GM12878 (cell line): ENCODE data around the gene NKIRAS2. TPM values are rescaled to one million over a fixed set of nuclear protein-coding genes. Genes with fewer than 3 reads are reported as not detected.

ENCODE experiments used
- ATAC-seq: fragments of 200-7000 bp; cut with Tn5 transposase; 3 replicates; pipeline ENCODE4 v1.9.1; 2020; ENCODE audit warnings: mild to moderate bottlenecking, moderate library complexity
- BruUV-seq: library from RNA; stranded (reverse); fragments of 400-500 nt; replicated peaks from 2 replicates; lab custom pipeline; 2021; lab: Mats Ljungman, UMichigan
- CTCF ChIA-PET: fragments of 300-600 bp; sonication (Branson Sonifier 250); formaldehyde crosslinking; extraction: SDS; loops from one replicate; lab custom pipeline; 2021; ENCODE audit warnings: inconsistent platforms; lab: Yijun Ruan, JAX
- POLR2A ChIA-PET: fragments of 350-600 bp; formaldehyde crosslinking; extraction: SDS; loops from one replicate; lab custom pipeline; 2021; ENCODE audit warnings: inconsistent platforms; lab: Charles Lee
- RAD21 ChIA-PET: fragments of 300-600 bp; sonication (Branson Sonifier 250); formaldehyde crosslinking; loops from one replicate; lab custom pipeline; 2023; ENCODE audit warnings: antibody characterized with exemption; ENCODE audit not compliant: unreplicated experiment; lab: Charles Lee
- SMC1A ChIA-PET: fragments of 300-600 bp; sonication (Branson Sonifier 250); formaldehyde crosslinking; loops from one replicate; lab custom pipeline; 2023; ENCODE audit not compliant: unreplicated experiment, uncharacterized antibody; lab: Charles Lee
- DNase-seq: peaks from one replicate; pipeline ENCODE4 v3.0.0-alpha.2; 2011; ENCODE audit warnings: low read depth, low spot score
- FAIRE-seq: peaks from 3 replicates; lab custom pipeline; 2011; peaks lifted over from hg19 to GRCh38; lab: Jason Lieb, UNC
- H2AFZ ChIP-seq: 2 replicates; pipeline ENCODE4 v1.6.0; 2011; ENCODE audit warnings: low read depth, low read length, control low read depth; ENCODE audit not compliant: control insufficient read depth
- H3K27ac ChIP-seq: 2 replicates; pipeline ENCODE4 v1.5.1; 2011; ENCODE audit warnings: control low read depth; ENCODE audit not compliant: control insufficient read depth, insufficient read depth
- H3K27me3 ChIP-seq, 2 experiments: replicated peaks in 1 of 2; 2 replicates each; pipeline versions ENCODE4 v1.6.0 to v1.6.1; 2011; ENCODE audit warnings: low read length in 1 of 2; ENCODE audit not compliant: control insufficient read depth in 2 of 2, insufficient read depth in 2 of 2
- H3K36me3 ChIP-seq, 2 experiments: 2 replicates each; pipeline ENCODE4 v1.5.1; 2011; ENCODE audit warnings: low read length in 1 of 2; ENCODE audit not compliant: control insufficient read depth in 2 of 2, insufficient read depth in 2 of 2
- H3K4me1 ChIP-seq: 2 replicates; pipeline ENCODE4 v1.6.1; 2011; ENCODE audit warnings: mild to moderate bottlenecking, low read length, moderate library complexity, mixed read lengths; ENCODE audit not compliant: control insufficient read depth, insufficient read depth
- H3K4me2 ChIP-seq: 2 replicates; pipeline ENCODE4 v1.6.0; 2011; ENCODE audit warnings: control low read depth; ENCODE audit not compliant: control insufficient read depth, insufficient read depth
- H3K4me3 ChIP-seq: fragments of 200-600 bp; sonication (generic); 2 replicates; pipeline ENCODE4 v1.5.1; 2016
- H3K79me2 ChIP-seq: 2 replicates; pipeline ENCODE4 v1.6.0; 2011; ENCODE audit warnings: low read length; ENCODE audit not compliant: control insufficient read depth, insufficient read depth
- H3K9ac ChIP-seq: 2 replicates; pipeline ENCODE4 v1.8.0; 2011; ENCODE audit warnings: low read length, control low read depth, mixed read lengths; ENCODE audit not compliant: control insufficient read depth, insufficient read depth
- H3K9me3 ChIP-seq: replicated peaks from 3 replicates; pipeline ENCODE4 v1.5.1; 2011; ENCODE audit warnings: mild to moderate bottlenecking, low read length; ENCODE audit not compliant: control insufficient read depth, insufficient read depth
- H4K20me1 ChIP-seq: 2 replicates; pipeline ENCODE4 v1.6.0; 2011; ENCODE audit not compliant: control insufficient read depth, insufficient read depth
- ASH2L ChIP-seq: fragments of 300-600, 200-600 bp; sonication (generic); IDR thresholded peaks from 2 replicates; pipeline ENCODE4 v1.6.1; 2017; ENCODE audit warnings: low read depth, mild to moderate bottlenecking, borderline replicate concordance
- CBX3 ChIP-seq: fragments of 200-600 bp; sonication (generic); IDR thresholded peaks from 2 replicates; pipeline ENCODE4 v1.6.1; 2016; ENCODE audit warnings: low read depth, borderline replicate concordance
- CREM ChIP-seq: IDR thresholded peaks from 2 replicates; pipeline ENCODE4 v1.6.1; 2014; ENCODE audit warnings: antibody characterized with exemption, low read depth
- ETV6 ChIP-seq, 2 experiments: fragments of 450-650 bp in 1 of 2; IDR thresholded peaks in 1 of 2; conservative IDR thresholded peaks in 1 of 2; 2 replicates each; pipeline ENCODE4 v1.6.1; 2014; ENCODE audit warnings: antibody characterized with exemption in 1 of 2, borderline replicate concordance in 1 of 2, low read depth in 1 of 2, mild to moderate bottlenecking in 1 of 2, moderate library complexity in 1 of 2
- EZH2 ChIP-seq: IDR thresholded peaks from 2 replicates; pipeline ENCODE4 v1.6.1; 2012; ENCODE audit warnings: low read depth, mild to moderate bottlenecking, control low read depth, inconsistent platforms, low read length, borderline replicate concordance; ENCODE audit not compliant: control insufficient read depth
- GABPA ChIP-seq: IDR thresholded peaks from 2 replicates; pipeline ENCODE4 v1.6.1; 2014; ENCODE audit warnings: antibody characterized with exemption, low read depth, mild to moderate bottlenecking, inconsistent platforms
- POU2F2 ChIP-seq: IDR thresholded peaks from 3 replicates; pipeline ENCODE4 v1.6.1; 2011; ENCODE audit warnings: low read depth, mild to moderate bottlenecking, low read length, borderline replicate concordance
- RAD51 ChIP-seq: fragments of 450-650 bp; IDR thresholded peaks from 2 replicates; pipeline ENCODE4 v1.6.1; 2016; ENCODE audit warnings: moderate library complexity, mild to moderate bottlenecking, inconsistent platforms
- RELA ChIP-seq: fragments of 450-650 bp; IDR thresholded peaks from 2 replicates; pipeline ENCODE4 v1.8.0; 2014; ENCODE audit warnings: borderline replicate concordance; ENCODE audit not compliant: partially characterized antibody
- TCF7 ChIP-seq: IDR thresholded peaks from 2 replicates; pipeline ENCODE4 v1.6.1; 2014; ENCODE audit warnings: antibody characterized with exemption, borderline replicate concordance
- USF1 ChIP-seq: IDR thresholded peaks from 2 replicates; pipeline ENCODE4 v1.6.1; 2011; ENCODE audit warnings: borderline replicate concordance, low read depth, mild to moderate bottlenecking, moderate library complexity, mixed read lengths, low read length; ENCODE audit not compliant: insufficient read depth; ENCODE audit errors: extremely low read length
- ZNF384 ChIP-seq: IDR thresholded peaks from 2 replicates; pipeline ENCODE4 v1.6.1; 2012; ENCODE audit warnings: low read depth, mild to moderate bottlenecking, low read length, improper control_type of control experiment, borderline replicate concordance
- WGBS: methylation state at CpG from one replicate; pipeline ENCODE4 v1.1.6; 2016; ENCODE audit warnings: low lambda C conversion rate; ENCODE audit not compliant: insufficient replicate concordance, insufficient coverage; ENCODE audit errors: missing lambda C conversion rate; 5-methylcytosine and 5-hydroxymethylcytosine counted together
- in situ Hi-C: fragments of 300-500 bp; cut with MboI; formaldehyde crosslinking; loops from 9 replicates; pipeline ENCODE4 v1.14.3; 2018; ENCODE audit warnings: mixed read lengths
- intact Hi-C: fragments of 100-400 bp; cut with micrococcal nuclease; formaldehyde crosslinking; loops from one replicate; pipeline ENCODE4 v1.14.2; 2022; ENCODE audit not compliant: unreplicated experiment
- polyA plus RNA-seq, 11 experiments: library from polyadenylated mRNA; depleted of rRNA in 4 of 11; unstranded in 6 of 11; stranded (reverse) in 5 of 11; fragments of >200 nt; fragmentation: Nextera tagmentation in 4 of 11; fragmentation: Illumina TruSeq in 1 of 11; extraction: Ambion mirVana in 4 of 11; extraction: Trizol in 1 of 11; gene quantifications; 1 replicate in 1 of 11; 2 replicates in 10 of 11; pipeline versions ENCODE4 v1.2.1 to v1.2.3, GENCODE V29; 2011 to 2016; ENCODE audit warnings: inconsistent platforms in 2 of 11, missing spikeins in 2 of 11, low read depth in 1 of 11
- total RNA-seq, 4 experiments: library from RNA; depleted of rRNA in 3 of 4; stranded (reverse); fragments of >200 nt in 3 of 4; fragmentation: Illumina TruSeq in 1 of 4; extraction: Trizol in 1 of 4; gene quantifications; 2 replicates each; pipeline versions ENCODE4 v1.2.1 to v1.2.3, GENCODE V29; 2013 to 2021
- TF ChIP-seq, protein P1 (sequence below): IDR thresholded peaks from 2 replicates; pipeline ENCODE4 v1.6.1; 2011; ENCODE audit warnings: borderline replicate concordance, low read depth, mild to moderate bottlenecking, moderate library complexity, low read length; ENCODE audit not compliant: insufficient read depth, poor library complexity, severe bottlenecking
- TF ChIP-seq, protein P2 (sequence below): IDR thresholded peaks from 2 replicates; pipeline ENCODE4 v1.6.1; 2012; ENCODE audit warnings: low read depth, low read length, improper control_type of control experiment
- TF ChIP-seq, protein P3 (sequence below): fragments of 450-650 bp; IDR thresholded peaks from 2 replicates; pipeline ENCODE4 v1.6.1; 2017; ENCODE audit warnings: mild to moderate bottlenecking, moderate library complexity

NKIRAS2 gene
- total and polyA plus RNA-seq, 10 of the 15 experiments (the other 5 are each of a cell fraction or from before 2014, with no cell fraction given): 6.4 to 49.7 (median 27.2) TPM

GRCh38 chr17:42045719-42046118 is 25.8 kb downstream of the NKIRAS2 start:
- no peak overlapping the region for H3K4me3 ChIP-seq
- ChIA-PET SMC1A (interaction anchor here (1.7 kb wide), 1 partner anchor 10 kb away, joined by 4 read pairs; no protein-coding TSS in a partner anchor), RAD21 (no interaction called here), POLR2A (no interaction called here), CTCF (interaction anchor here (0.6 to 1.6 kb wide), 4 partner anchors 20 to 277 kb away, joined by 3 to 5 read pairs (median 4); no protein-coding TSS in a partner anchor)
- H3K79me2 ChIP-seq: no peaks in the 10 kb centered on the region
- 25% methylated on average over 1 of the region's 1 CpG for WGBS
- H3K27ac ChIP-seq: no peak overlapping the region
- FAIRE-seq (no peak), ATAC-seq (no peak), DNase-seq (no peak)
- H2AFZ ChIP-seq: no peak overlapping the region
- H3K9ac ChIP-seq: no peak overlapping the region
- in situ Hi-C loops (no loop called here), intact Hi-C loops (no loop called here)
- BruUV-seq: no TSS peak
- H4K20me1 ChIP-seq: no peaks in the 10 kb centered on the region
- H3K9me3 ChIP-seq: no peaks in the 10 kb centered on the region
- H3K4me1 ChIP-seq: no peaks in the 10 kb centered on the region
- H3K36me3 ChIP-seq: no peaks in the 10 kb centered on the region
- peaks cover 0 to 3% of the 10 kb centered on the region in 2 experiments; a peak in 2 of 4 replicates for H3K27me3 ChIP-seq
- TF ChIP-seq, protein P1, sequence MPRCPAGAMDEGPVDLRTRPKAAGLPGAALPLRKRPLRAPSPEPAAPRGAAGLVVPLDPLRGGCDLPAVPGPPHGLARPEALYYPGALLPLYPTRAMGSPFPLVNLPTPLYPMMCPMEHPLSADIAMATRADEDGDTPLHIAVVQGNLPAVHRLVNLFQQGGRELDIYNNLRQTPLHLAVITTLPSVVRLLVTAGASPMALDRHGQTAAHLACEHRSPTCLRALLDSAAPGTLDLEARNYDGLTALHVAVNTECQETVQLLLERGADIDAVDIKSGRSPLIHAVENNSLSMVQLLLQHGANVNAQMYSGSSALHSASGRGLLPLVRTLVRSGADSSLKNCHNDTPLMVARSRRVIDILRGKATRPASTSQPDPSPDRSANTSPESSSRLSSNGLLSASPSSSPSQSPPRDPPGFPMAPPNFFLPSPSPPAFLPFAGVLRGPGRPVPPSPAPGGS: no peak
- no peak for TF ChIP-seq POU2F2
- TF ChIP-seq EZH2: no peak
- TF ChIP-seq ETV6 (conservative IDR thresholded peaks at IDR 0.05 in 1 of 2, IDR thresholded peaks at IDR 0.05 in 1 of 2; ENCODE audit: borderline replicate concordance in 1 of 2, low read depth in 1 of 2): no peak
- no peak for TF ChIP-seq ZNF384
- no peak for TF ChIP-seq TCF7
- TF ChIP-seq, protein P2, sequence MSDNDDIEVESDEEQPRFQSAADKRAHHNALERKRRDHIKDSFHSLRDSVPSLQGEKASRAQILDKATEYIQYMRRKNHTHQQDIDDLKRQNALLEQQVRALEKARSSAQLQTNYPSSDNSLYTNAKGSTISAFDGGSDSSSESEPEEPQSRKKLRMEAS: no peak
- TF ChIP-seq CBX3: no peak
- TF ChIP-seq CREM: no peak
- no peak for TF ChIP-seq ASH2L
- no peak for TF ChIP-seq RAD51
- TF ChIP-seq, protein P3, sequence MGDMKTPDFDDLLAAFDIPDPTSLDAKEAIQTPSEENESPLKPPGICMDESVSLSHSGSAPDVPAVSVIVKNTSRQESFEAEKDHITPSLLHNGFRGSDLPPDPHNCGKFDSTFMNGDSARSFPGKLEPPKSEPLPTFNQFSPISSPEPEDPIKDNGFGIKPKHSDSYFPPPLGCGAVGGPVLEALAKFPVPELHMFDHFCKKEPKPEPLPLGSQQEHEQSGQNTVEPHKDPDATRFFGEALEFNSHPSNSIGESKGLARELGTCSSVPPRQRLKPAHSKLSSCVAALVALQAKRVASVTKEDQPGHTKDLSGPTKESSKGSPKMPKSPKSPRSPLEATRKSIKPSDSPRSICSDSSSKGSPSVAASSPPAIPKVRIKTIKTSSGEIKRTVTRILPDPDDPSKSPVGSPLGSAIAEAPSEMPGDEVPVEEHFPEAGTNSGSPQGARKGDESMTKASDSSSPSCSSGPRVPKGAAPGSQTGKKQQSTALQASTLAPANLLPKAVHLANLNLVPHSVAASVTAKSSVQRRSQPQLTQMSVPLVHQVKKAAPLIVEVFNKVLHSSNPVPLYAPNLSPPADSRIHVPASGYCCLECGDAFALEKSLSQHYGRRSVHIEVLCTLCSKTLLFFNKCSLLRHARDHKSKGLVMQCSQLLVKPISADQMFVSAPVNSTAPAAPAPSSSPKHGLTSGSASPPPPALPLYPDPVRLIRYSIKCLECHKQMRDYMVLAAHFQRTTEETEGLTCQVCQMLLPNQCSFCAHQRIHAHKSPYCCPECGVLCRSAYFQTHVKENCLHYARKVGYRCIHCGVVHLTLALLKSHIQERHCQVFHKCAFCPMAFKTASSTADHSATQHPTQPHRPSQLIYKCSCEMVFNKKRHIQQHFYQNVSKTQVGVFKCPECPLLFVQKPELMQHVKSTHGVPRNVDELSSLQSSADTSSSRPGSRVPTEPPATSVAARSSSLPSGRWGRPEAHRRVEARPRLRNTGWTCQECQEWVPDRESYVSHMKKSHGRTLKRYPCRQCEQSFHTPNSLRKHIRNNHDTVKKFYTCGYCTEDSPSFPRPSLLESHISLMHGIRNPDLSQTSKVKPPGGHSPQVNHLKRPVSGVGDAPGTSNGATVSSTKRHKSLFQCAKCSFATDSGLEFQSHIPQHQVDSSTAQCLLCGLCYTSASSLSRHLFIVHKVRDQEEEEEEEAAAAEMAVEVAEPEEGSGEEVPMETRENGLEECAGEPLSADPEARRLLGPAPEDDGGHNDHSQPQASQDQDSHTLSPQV: no peak
- no peak for TF ChIP-seq RELA
- TF ChIP-seq GABPA: no peak
- TF ChIP-seq USF1: no peak
- no peak overlapping the region for H3K4me2 ChIP-seq
